Mononuclear cell (primary cell): Measurements from ENCODE around the gene R3HDM1. TPM values are rescaled to one million over a fixed set of nuclear protein-coding genes. Genes with fewer than 3 reads are reported as not detected.
"Not testable (repeated sequence)": the region's sequence is repeated elsewhere in the genome, so short reads cannot be mapped to it uniquely, and the experiment has no call there.

Experiments
- H3K27me3 ChIP-seq: 2 replicates; pipeline ENCODE4 v1.6.0; 2011; ENCODE audit warnings: low read length, control low read depth; ENCODE audit not compliant: insufficient read depth
- H3K4me1 ChIP-seq: 2 replicates; pipeline ENCODE4 v1.5.1; 2011; ENCODE audit warnings: mild to moderate bottlenecking, low read length, control low read depth; ENCODE audit not compliant: insufficient read depth
- H3K4me3 ChIP-seq: 2 replicates; pipeline ENCODE4 v1.5.1; 2011; ENCODE audit warnings: mild to moderate bottlenecking, low read length, moderate library complexity
- H3K9me3 ChIP-seq: 2 replicates; pipeline ENCODE4 v1.5.1; 2011; ENCODE audit warnings: low read depth, mild to moderate bottlenecking, control low read depth, low read length
- total RNA-seq: library from RNA; depleted of rRNA; stranded (reverse); fragments of >200 nt; gene quantifications from one replicate; pipeline ENCODE4 v1.2.3, GENCODE V29; 2012

R3HDM1 gene
- total RNA-seq: 36.0 TPM

- H3K4me3 ChIP-seq: peak within 1 kb of the TSS; percentile 96
Measured at GRCh38 chr2:135531231-135532197, at the start of gene R3HDM1. TSS of gene R3HDM1 (plus strand) at chr2:135531484. CDS start at chr2:135604846, 73,362 bp downstream.

GRCh38 chr2:135485441-135485840 lies 45.8 kb upstream of the R3HDM1 start:
- no peaks in the 10 kb centered on the region for H3K27me3 ChIP-seq

More at GRCh38 chr2:135531231-135532197, at the start of gene R3HDM1:
- Histone ChIP-seq H3K4me1 (peaks cover 25% of the 10 kb centered on the region), H3K27me3 (no peaks in the 10 kb centered on the region), H3K9me3 (no peaks in the 10 kb centered on the region)

DNA sequence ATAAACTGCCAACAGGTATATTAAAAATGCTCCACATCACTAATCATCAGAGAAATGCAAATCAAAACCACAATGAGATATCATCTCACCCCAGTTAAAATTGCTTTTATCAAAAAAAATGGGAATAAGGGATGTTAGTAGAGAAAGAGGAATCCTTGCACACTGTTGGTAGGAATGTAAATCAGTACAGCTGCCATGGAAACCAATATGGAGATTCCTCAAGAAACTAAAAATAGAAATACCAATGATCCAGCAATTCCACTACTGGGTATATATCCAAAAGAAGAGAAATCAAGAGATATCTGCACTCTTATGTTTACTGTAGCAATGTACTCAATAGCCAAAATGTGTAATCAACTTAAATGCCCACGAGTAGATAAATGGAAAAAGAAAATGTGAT lies 40.9 kb upstream of the R3HDM1 start:
- Histone ChIP-seq H3K27me3 (no peaks in the 10 kb centered on the region), H3K4me1 (no peaks in the 10 kb centered on the region)

More at GRCh38 chr2:135485441-135485840, 45.8 kb upstream of the R3HDM1 start:
- Histone ChIP-seq H3K9me3 (peaks cover 5% of the 10 kb centered on the region), H3K4me1 (no peaks in the 10 kb centered on the region), H3K4me3 (no peak overlapping the region)

GRCh38 chr2:135494503-135494902 lies 36.8 kb upstream of the R3HDM1 start:
- Histone ChIP-seq H3K4me3 (no peak overlapping the region), H3K4me1 (no peaks in the 10 kb centered on the region), H3K27me3 (no peaks in the 10 kb centered on the region), H3K9me3 (peaks cover 5% of the 10 kb centered on the region)

More for the DNA sequence above, 40.9 kb upstream of the R3HDM1 start:
- Histone ChIP-seq H3K4me3 (no peak overlapping the region), H3K9me3 (peaks cover 5% of the 10 kb centered on the region)

- no peak overlapping the region for H3K4me3 ChIP-seq
- peaks cover 9% of the 10 kb centered on the region for H3K9me3 ChIP-seq
- H3K4me1 ChIP-seq: no peaks in the 10 kb centered on the region
- no peaks in the 10 kb centered on the region for H3K27me3 ChIP-seq
Measured at GRCh38 chr2:135494917-135495316, 36.4 kb upstream of the R3HDM1 start.

DNA sequence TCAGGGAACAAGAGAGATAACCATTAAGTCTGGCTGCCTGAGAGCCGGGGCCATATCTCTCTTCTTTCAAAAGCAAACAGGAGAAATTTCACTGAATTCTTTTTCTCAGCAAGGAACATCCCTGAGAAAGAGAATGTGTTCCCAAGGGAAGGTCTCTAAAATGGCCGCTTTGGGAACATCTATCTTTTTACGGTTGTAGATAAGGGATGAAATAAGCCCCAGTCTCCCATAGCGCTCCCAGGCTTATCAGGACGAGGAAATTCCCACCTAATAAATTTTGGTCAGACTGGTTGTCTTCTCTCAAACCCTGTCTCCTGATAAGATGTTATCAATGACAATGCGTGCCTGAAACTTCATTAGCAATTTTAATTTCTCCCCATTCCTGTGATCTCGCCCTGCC lies 32.7 kb upstream of the R3HDM1 start:
- not testable (repeated sequence) for H3K4me1 ChIP-seq, H3K27me3 ChIP-seq, H3K4me3 ChIP-seq
- peaks cover 11% of the 10 kb centered on the region for H3K9me3 ChIP-seq

DNA sequence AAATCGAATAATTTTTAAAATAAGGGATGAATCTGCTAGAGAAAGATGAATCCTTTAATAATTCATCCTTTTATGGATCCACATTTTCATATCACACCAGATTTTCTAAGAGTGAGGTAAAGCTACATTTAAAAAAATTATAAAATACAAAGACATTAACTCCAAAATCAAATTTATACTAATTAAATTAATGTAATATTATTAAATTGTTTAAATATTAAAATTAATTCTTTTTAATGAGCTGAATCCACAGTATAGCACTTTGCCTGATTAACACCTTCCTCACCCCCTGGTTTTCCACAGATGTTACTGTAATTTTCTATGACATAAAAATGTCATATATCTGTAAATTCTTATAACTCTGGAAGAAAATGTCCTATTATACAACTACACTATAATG lies 26.5 kb upstream of the R3HDM1 start:
- Histone ChIP-seq H3K9me3 (peaks cover 3% of the 10 kb centered on the region), H3K4me1 (no peaks in the 10 kb centered on the region), H3K4me3 (no peak overlapping the region), H3K27me3 (no peaks in the 10 kb centered on the region)

- Histone ChIP-seq H3K4me1 (no peaks in the 10 kb centered on the region), H3K4me3 (no peak overlapping the region), H3K27me3 (no peaks in the 10 kb centered on the region), H3K9me3 (peaks cover 13% of the 10 kb centered on the region)
Measured at GRCh38 chr2:135510577-135510976, 20.7 kb upstream of the R3HDM1 start.

GRCh38 chr2:135512099-135512498 lies 19.2 kb upstream of the R3HDM1 start:
- H3K27me3 ChIP-seq: no peaks in the 10 kb centered on the region
- no peaks in the 10 kb centered on the region for H3K4me1 ChIP-seq
- H3K4me3 ChIP-seq: no peak overlapping the region
- peaks cover 13% of the 10 kb centered on the region for H3K9me3 ChIP-seq

GRCh38 chr2:135525786-135526185 lies 5.5 kb upstream of the R3HDM1 start:
- H3K4me1 ChIP-seq: peaks cover 7% of the 10 kb centered on the region
- H3K9me3 ChIP-seq: no peaks in the 10 kb centered on the region
- no peak overlapping the region for H3K4me3 ChIP-seq
- H3K27me3 ChIP-seq: no peaks in the 10 kb centered on the region

DNA sequence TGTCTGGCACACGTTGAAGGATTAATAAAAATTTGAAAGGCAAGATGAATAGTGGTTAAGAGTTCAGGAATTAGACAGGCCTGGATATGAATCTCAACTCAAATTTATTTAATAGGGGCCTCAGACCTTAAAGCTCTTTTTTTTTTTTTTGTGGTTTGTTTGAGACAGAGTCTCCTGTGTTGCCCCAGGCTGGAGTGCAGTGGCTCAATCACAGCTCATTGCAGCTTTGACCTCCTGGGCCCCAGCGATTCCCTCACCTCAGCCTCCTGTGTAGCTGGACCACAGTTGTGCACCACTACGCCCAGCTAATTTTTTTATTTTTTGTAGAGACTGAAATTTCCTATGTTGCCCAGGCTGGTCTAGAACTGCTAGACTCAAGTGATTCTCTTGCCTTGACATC lies 3.3 kb upstream of the R3HDM1 start:
- Histone ChIP-seq H3K4me1 (peaks cover 18% of the 10 kb centered on the region), H3K9me3 (no peaks in the 10 kb centered on the region), H3K27me3 (no peaks in the 10 kb centered on the region), H3K4me3 (no peak overlapping the region)

GRCh38 chr2:135530313-135531230 lies 712 bp upstream of the R3HDM1 start, which contains the start of gene ZRANB3:
TSS of gene ZRANB3 (minus strand) at chr2:135531218.
- H3K4me3 ChIP-seq: peak within 1 kb of the TSS; percentile 96
- H3K9me3 ChIP-seq: no peaks in the 10 kb centered on the region
- peaks cover 25% of the 10 kb centered on the region for H3K4me1 ChIP-seq
- H3K27me3 ChIP-seq: no peaks in the 10 kb centered on the region

- no peak overlapping the region for H3K4me3 ChIP-seq
Measured at GRCh38 chr2:135532581-135532980, 1.3 kb downstream of the R3HDM1 start.

GRCh38 chr2:135533545-135533944 lies 2.3 kb downstream of the R3HDM1 start:
- H3K9me3 ChIP-seq, H3K4me3 ChIP-seq, H3K27me3 ChIP-seq: not testable (repeated sequence)
- H3K4me1 ChIP-seq: peaks cover 25% of the 10 kb centered on the region

More at GRCh38 chr2:135532581-135532980, 1.3 kb downstream of the R3HDM1 start:
- H3K9me3 ChIP-seq: no peaks in the 10 kb centered on the region
- H3K27me3 ChIP-seq: no peaks in the 10 kb centered on the region
- H3K4me1 ChIP-seq: peaks cover 25% of the 10 kb centered on the region

DNA sequence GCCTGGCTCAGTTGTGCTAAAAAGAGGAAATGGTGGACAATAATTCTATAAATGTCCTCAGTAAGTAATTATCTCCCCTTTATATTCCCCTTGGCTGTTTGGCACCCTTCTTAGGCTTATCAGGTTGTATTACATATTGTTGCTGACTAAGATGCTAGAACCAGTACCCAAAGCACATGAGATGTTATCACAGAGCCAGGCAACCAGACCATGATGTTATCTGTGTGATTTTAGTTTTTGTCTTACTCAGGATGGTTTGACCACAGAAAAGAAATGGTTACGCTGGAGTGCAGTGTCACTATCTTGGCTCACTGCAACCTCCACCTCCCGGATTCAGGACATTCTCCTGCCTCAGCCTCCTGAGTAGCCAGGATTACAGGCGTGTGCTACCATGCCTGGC lies 15.2 kb downstream of the R3HDM1 start:
- no peaks in the 10 kb centered on the region for H3K9me3 ChIP-seq
- no peaks in the 10 kb centered on the region for H3K4me1 ChIP-seq
- no peak overlapping the region for H3K4me3 ChIP-seq
- H3K27me3 ChIP-seq: no peaks in the 10 kb centered on the region
